GM12874 (cell line): Measurements from ENCODE around the gene ADAMTS6.

Experiments used
- TF ChIP-seq, protein P1 (sequence below): IDR thresholded peaks from 2 replicates; pipeline ENCODE4 v1.5.1; 2011; ENCODE audit warnings: low read depth, mild to moderate bottlenecking, control low read depth, low read length, moderate library complexity; ENCODE audit not compliant: insufficient read depth

The ADAMTS6 gene

DNA sequence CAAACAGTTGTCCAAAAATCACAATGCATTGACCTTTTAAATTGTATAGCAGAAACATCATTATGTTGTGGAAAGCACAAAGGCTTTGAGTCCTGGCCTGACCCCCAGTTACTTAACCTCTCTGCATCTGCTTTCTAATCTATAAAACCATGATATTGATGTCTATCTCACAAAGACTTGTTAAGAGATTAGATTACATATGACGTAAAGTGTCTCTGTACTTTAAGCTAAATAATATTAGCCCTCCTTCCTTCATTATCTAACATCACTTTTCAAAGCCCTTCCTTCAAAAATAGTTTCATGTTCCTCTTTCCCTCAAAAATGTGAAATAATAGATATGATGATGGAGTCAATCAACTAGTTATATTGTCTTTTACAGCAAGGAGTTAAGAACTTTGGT is 3.4 kb downstream of the ADAMTS6 start:
- TF ChIP-seq, protein P1, sequence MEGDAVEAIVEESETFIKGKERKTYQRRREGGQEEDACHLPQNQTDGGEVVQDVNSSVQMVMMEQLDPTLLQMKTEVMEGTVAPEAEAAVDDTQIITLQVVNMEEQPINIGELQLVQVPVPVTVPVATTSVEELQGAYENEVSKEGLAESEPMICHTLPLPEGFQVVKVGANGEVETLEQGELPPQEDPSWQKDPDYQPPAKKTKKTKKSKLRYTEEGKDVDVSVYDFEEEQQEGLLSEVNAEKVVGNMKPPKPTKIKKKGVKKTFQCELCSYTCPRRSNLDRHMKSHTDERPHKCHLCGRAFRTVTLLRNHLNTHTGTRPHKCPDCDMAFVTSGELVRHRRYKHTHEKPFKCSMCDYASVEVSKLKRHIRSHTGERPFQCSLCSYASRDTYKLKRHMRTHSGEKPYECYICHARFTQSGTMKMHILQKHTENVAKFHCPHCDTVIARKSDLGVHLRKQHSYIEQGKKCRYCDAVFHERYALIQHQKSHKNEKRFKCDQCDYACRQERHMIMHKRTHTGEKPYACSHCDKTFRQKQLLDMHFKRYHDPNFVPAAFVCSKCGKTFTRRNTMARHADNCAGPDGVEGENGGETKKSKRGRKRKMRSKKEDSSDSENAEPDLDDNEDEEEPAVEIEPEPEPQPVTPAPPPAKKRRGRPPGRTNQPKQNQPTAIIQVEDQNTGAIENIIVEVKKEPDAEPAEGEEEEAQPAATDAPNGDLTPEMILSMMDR: no peak

DNA sequence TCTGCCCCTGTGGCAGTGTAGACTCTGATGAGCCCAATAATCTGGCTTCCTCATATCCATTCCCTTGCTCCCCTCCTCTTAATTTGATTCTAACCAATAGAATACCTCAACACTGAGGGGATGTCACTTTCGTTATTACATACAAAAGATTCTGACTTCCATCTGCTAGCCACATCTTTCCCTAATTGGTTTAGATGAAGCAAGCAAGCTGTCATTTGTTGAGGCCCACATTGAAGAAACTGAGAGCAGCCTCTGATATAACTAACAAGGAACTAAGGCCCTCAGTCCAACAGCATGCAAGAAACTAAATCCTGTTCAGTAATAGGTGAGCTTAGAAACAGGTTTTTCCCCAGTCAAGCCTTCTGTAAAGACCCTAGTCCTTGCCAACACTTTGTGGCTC is 5.8 kb downstream of the ADAMTS6 start:
- TF ChIP-seq, protein P1: no peak

DNA sequence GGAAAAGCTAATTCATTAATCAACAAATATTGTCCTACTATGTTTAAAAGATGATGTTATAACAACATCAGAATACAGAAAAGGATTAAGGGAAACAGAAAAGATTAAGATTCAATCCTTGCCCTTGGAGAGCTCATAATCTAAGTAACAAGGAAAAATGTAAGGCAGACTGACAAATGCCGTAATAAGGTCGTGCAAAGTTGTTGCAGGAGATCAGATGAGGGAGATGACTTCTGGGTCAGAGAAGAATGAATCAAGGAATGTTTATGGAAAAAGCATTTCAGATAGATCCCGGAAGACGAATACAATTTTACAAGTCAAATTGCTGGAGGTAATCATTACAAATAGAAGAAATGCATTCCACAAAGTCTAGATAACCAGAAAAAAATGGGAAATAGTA is 6.4 kb downstream of the ADAMTS6 start:
- TF ChIP-seq, protein P1: no peak

DNA sequence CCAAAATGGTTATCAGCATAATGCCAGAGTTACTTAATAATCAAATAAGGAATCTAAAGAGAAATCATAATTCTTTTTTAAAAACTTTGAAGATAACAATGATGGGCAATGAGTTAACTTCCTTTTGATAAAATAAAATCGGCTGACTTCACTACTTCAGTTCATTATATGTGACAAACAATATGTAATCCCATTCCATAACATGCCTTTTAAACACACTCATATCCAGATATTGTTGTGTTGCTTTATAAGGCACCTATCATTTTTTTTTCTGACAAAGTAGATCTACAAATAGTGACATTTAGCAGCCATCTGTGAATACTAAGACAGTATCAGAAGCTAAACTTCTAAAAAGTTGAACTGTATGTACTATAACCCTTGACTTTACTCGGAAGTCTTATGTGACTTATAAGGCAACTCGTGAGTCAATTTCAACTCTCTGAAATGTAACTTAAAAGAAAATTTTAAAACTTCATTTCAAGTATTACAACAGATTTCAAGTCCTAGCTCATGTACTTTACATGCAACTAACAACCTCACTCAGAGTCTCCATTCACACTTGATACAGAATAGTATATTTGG is 7.5 kb downstream of the ADAMTS6 start:
- TF ChIP-seq, protein P1: no peak

DNA sequence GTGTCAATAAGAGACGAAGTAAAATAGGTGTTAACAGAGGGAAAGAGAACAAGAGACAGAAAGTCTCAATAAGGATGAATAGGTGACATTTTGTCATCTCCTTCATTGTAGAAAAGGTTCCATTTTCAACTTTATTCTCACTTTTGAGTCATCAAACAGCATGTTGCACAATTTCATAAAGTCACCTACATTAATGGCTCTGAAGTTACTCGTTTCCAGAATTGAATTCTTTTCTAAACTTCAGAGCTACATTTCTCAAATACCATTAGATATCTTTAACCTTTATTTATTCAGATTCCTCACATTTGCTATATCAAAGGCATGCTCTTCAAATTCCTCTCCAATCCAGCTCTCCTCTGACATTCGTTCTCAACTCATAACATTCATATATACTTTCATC is 13.1 kb downstream of the ADAMTS6 start:
- TF ChIP-seq, protein P1: no peak

DNA sequence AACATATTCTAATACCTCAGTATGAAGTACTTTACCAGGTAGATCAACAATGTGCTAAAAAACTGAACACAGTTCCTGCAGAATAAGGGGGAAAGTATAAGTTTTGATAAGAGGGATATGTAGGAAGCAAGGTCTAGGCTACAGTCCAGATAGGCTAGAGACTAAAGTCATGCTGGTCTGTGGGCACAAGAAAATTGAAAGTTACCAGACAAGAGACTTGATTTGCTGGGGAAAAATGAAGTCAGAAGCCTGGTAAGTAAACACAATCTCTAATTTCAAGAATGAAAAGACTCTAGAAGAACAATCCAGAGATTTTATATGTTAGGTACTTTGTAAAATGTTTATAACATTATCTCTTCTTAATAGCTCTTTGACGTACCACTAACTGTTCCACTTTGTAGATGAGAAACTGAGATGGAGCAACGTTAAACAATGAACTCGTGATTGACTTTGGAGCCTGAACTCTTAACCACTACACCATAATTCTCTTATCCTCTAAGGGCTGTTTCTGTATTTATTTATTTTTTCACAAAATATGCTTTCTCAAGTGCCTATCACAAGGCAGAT is 19.5 kb downstream of the ADAMTS6 start:
- TF ChIP-seq, protein P1: no peak

DNA sequence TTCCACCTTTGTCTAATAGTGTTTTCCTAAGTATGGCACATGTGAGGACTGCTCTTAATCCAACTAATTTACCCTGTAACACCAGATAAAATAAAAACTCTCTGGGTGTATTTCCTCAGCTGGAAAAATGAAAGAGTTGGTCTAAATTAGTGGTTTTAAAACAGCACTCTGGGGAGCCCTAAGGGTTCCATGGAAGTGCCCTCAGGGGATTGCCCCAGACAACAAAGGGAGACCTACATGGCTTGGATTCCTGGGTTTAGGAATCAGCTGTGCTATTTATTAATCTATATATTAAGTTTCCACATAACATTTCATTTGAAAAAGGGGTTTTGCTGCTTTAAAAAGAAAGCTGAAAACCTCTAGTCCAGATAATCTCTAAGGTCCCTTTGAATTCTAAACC is 20.2 kb downstream of the ADAMTS6 start:
- TF ChIP-seq, protein P1: no peak

DNA sequence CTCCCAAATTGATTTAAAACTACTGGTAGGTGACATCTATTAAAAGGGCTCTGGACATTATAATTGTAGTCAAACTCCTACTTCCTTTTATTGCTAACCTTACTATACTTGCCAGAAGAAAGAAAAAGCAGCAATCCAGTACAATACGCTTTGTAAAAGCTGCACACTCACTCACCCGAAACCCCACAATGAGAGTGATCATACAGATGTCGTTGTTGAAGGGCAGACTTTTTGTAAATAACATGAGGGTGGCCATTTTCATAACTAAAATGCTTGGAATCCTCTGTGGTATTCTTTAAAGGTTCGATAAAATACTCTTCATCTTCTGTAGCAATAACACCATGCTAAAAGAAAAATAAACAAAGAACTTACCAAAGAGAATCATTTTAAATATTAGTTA is 21.7 kb downstream of the ADAMTS6 start:
- TF ChIP-seq, protein P1: no peak
